Smooth muscle cell (in vitro differentiated cells): ENCODE measurements around the gene GTPBP1. TPM values are rescaled to one million over a fixed set of nuclear protein-coding genes. Genes with fewer than 3 reads are reported as not detected.

Source experiments
- DNase-seq: peaks from one replicate; lab custom pipeline; 2025; ENCODE audit not compliant: unreplicated experiment; lab: John Stamatoyannopoulos, UW
- H2AFZ ChIP-seq: fragments of 200-600 bp; sonication (generic); 2 replicates; pipeline ENCODE4 v1.6.0; 2016; ENCODE audit warnings: antibody characterized with exemption, low read depth, mild to moderate bottlenecking
- H3F3A ChIP-seq: fragments of 200-600 bp; sonication (generic); 2 replicates; pipeline ENCODE4 v1.6.0; 2017; ENCODE audit warnings: antibody characterized with exemption, low read depth
- H3K27ac ChIP-seq: fragments of 200-600 bp; sonication (generic); 2 replicates; pipeline ENCODE4 v1.5.1; 2016; ENCODE audit warnings: low read depth, mild to moderate bottlenecking
- H3K27me3 ChIP-seq: fragments of 200-600 bp; sonication (generic); 2 replicates; pipeline ENCODE4 v1.6.1; 2016; ENCODE audit warnings: low read depth, mild to moderate bottlenecking
- H3K36me3 ChIP-seq: fragments of 200-600 bp; sonication (generic); 2 replicates; pipeline ENCODE4 v1.5.1; 2016; ENCODE audit warnings: low read depth
- H3K4me1 ChIP-seq: fragments of 200-600 bp; sonication (generic); 2 replicates; pipeline ENCODE4 v1.5.1; 2016; ENCODE audit warnings: low read depth
- H3K4me2 ChIP-seq: fragments of 200-600 bp; sonication (generic); 2 replicates; pipeline ENCODE4 v1.6.0; 2016; ENCODE audit warnings: mild to moderate bottlenecking
- H3K4me3 ChIP-seq: fragments of 200-600 bp; sonication (generic); 2 replicates; pipeline ENCODE4 v1.5.1; 2016; ENCODE audit warnings: mild to moderate bottlenecking
- H3K79me2 ChIP-seq: fragments of 200-600 bp; sonication (generic); 2 replicates; pipeline ENCODE4 v1.6.0; 2016; ENCODE audit warnings: low read depth, mild to moderate bottlenecking
- H3K9ac ChIP-seq: fragments of 200-600 bp; sonication (generic); 2 replicates; pipeline ENCODE4 v1.6.0; 2016; ENCODE audit warnings: low read depth
- H3K9me3 ChIP-seq: fragments of 200-600 bp; sonication (generic); replicated peaks from 2 replicates; pipeline ENCODE4 v1.5.1; 2016; ENCODE audit warnings: low read depth
- H4K20me1 ChIP-seq: fragments of 200-600 bp; sonication (generic); 2 replicates; pipeline ENCODE4 v1.6.0; 2016; ENCODE audit warnings: low read depth
- WGBS: methylation state at CpG from one replicate; pipeline ENCODE4 v1.1.7; 2016; ENCODE audit warnings: low lambda C conversion rate; 5-methylcytosine and 5-hydroxymethylcytosine counted together
- polyA plus RNA-seq: library from polyadenylated mRNA; unstranded; fragments of >200 nt; fragmentation: Nextera tagmentation; extraction: Ambion mirVana; gene quantifications from 2 replicates; pipeline ENCODE4 v1.2.1, GENCODE V29; 2016
- total RNA-seq: library from RNA; depleted of rRNA; stranded (reverse); fragments of >200 nt; gene quantifications from 2 replicates; pipeline ENCODE4 v1.2.3, GENCODE V29; 2014
- TF ChIP-seq, protein P1 (sequence below): fragments of 200-600 bp; sonication (generic); IDR thresholded peaks from 2 replicates; pipeline ENCODE4 v1.5.1; 2017; ENCODE audit warnings: borderline replicate concordance, mild to moderate bottlenecking, antibody characterized with exemption; ENCODE audit not compliant: insufficient read depth, poor library complexity, severe bottlenecking

The GTPBP1 gene
- total and polyA plus RNA-seq, 2 experiments from 2014 or later, result 23.7 to 25.3 TPM

DNA sequence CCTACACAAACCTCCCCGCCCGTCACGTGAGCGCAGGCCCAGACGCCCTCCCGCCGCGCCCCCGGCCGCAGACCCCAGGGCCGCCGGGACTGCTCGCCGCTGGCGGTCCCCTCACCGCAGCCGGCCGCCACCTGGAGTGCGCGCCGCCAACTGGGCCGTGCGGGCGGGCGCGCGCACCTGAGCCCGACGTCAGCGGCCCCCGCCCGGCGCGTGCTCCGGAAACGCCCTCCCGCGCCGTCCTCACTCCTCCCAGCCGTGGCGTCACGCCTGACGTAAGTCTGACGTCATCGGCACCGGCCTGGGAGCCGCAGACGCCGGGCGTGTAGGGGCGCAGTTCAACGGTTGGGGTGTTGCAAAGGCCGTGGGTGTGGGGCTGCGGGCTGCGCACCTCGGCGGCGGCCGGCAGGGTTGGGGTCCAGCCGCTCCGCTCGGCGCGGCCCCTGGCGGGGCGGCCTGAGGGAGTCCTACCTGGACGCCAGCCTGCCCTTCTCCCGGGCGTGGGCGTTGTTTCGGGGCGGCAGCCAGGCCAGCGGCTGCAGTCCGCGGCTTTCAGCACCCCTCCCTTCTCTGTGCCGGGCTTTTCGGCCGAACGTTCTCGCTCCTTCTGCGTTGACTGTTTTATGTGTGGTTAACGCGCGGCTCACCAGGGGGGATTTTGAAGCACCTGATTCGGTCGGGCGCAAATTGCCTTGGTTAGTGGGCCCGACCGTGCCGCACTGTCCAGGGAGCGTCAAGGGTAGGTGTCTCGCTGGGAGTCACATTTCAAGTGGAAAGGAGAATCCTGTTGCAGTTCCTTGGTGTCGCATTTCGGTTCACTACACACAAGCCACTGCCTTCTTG, 4.7 kb upstream of the GTPBP1 start, which contains the start of gene JOSD1:
JOSD1 (minus strand) TSS at position 155 of the 840 bp plus-strand sequence. CDS start 956 bp downstream, outside the sequence.
- Histone ChIP-seq H3F3A (peaks cover 3% of the 10 kb centered on the region), H3K4me2 (peak within 1 kb of the TSS; percentile 88), H3K9me3 (no peaks in the 10 kb centered on the region), H3K36me3 (no peaks in the 10 kb centered on the region), H3K9ac (peak within 1 kb of the TSS; percentile 98), H2AFZ (peak within 1 kb of the TSS; percentile 80), H3K4me1 (peaks cover 37% of the 10 kb centered on the region), H3K27me3 (no peaks in the 10 kb centered on the region), H3K27ac (peak within 1 kb of the TSS; percentile 94), H4K20me1 (peaks cover 38% of the 10 kb centered on the region), H3K79me2 (peaks cover 44% of the 10 kb centered on the region), H3K4me3 (peak within 1 kb of the TSS; percentile 96)
- TF ChIP-seq, protein P1, sequence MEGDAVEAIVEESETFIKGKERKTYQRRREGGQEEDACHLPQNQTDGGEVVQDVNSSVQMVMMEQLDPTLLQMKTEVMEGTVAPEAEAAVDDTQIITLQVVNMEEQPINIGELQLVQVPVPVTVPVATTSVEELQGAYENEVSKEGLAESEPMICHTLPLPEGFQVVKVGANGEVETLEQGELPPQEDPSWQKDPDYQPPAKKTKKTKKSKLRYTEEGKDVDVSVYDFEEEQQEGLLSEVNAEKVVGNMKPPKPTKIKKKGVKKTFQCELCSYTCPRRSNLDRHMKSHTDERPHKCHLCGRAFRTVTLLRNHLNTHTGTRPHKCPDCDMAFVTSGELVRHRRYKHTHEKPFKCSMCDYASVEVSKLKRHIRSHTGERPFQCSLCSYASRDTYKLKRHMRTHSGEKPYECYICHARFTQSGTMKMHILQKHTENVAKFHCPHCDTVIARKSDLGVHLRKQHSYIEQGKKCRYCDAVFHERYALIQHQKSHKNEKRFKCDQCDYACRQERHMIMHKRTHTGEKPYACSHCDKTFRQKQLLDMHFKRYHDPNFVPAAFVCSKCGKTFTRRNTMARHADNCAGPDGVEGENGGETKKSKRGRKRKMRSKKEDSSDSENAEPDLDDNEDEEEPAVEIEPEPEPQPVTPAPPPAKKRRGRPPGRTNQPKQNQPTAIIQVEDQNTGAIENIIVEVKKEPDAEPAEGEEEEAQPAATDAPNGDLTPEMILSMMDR, result no peak
- WGBS, result under 1% methylated on average over 80 of the region's 94 CpGs
- peak; percentile 84 for DNase-seq

GRCh38 chr22:38704654-38705234, 1.0 kb upstream of the GTPBP1 start:
- WGBS, result 33% methylated on average over 10 of the region's 10 CpGs
- H4K20me1 ChIP-seq, result peaks cover 36% of the 10 kb centered on the region
- peaks cover 44% of the 10 kb centered on the region for H3K79me2 ChIP-seq
- H3K9me3 ChIP-seq, result no peaks in the 10 kb centered on the region
- H3K9ac ChIP-seq, result peak overlapping the region; percentile 45
- H3K27me3 ChIP-seq, result no peaks in the 10 kb centered on the region
- no peaks in the 10 kb centered on the region for H3K36me3 ChIP-seq
- H3K4me1 ChIP-seq, result peaks cover 19% of the 10 kb centered on the region
- H3F3A ChIP-seq, result peaks cover 8% of the 10 kb centered on the region
- peak overlapping the region; percentile 85 for H3K27ac ChIP-seq
- peak overlapping the region; percentile 41 for H3K4me3 ChIP-seq
- H3K4me2 ChIP-seq, result peak overlapping the region; percentile 83
- no peak for DNase-seq
- peak overlapping the region; percentile 88 for H2AFZ ChIP-seq
- TF ChIP-seq, protein P1, result no peak

DNA sequence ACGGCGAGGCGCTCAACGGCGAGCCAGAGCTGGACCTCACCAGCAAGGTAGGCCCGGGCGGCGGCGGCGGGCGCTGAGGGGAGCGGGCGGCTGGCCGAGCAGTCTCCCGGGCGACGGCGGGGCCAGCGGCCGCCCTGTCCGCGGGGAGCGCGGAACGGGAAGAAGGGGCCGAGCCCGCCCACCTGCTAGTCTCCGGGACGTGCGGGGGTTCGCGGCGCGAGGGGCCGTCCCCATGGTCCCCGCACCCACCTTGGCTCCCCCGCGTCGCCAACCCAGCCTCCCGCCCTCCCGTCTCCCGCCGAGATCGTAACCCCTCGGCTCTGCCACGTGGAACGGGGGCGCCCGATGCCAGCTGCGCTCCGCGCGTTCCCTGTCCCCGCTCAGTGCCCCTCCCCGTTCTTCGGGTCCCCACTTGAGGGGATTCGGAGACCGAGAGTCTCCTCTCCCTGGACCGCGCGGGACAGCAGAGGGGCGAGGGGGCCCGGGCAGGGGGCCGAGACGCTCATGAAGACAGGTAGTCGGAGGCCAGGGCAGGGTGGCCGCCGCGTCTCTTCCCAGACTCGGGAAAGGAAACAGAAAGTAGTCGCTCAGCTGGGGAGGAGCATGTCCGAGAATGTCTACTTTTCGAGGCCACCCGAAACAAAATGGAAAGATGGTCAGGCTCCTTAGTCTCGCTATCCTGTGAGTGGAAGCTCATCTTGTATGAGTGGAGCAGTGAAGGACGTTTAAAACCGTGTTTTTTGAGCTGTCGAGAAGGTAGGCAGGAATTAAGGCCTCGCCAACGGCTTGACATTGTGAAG, 557 bp downstream of the GTPBP1 start:
- TF ChIP-seq, protein P1, result no peak
- peaks cover 8% of the 10 kb centered on the region for H3F3A ChIP-seq
- H3K4me3 ChIP-seq, result peak overlapping the region; percentile 95
- peaks cover 51% of the 10 kb centered on the region for H4K20me1 ChIP-seq
- H2AFZ ChIP-seq, result no peak overlapping the region
- H3K9me3 ChIP-seq, result no peaks in the 10 kb centered on the region
- peak overlapping the region; percentile 91 for H3K4me2 ChIP-seq
- WGBS, result under 1% methylated on average over 32 of the region's 80 CpGs
- H3K79me2 ChIP-seq, result peaks cover 52% of the 10 kb centered on the region
- no peaks in the 10 kb centered on the region for H3K27me3 ChIP-seq
- peak overlapping the region; percentile 92 for H3K27ac ChIP-seq
- H3K9ac ChIP-seq, result peak overlapping the region; percentile 98
- peak; percentile 34 for DNase-seq
- H3K36me3 ChIP-seq, result no peaks in the 10 kb centered on the region
- peaks cover 19% of the 10 kb centered on the region for H3K4me1 ChIP-seq
